Erythroblast (primary cell): ENCODE results near the gene SPDEF.

Source experiments
- GATA1 ChIP-seq: IDR thresholded peaks from 2 replicates; pipeline ENCODE4 v1.6.1; 2011; ENCODE audit warnings: low read depth, mild to moderate bottlenecking, control low read depth, low read length, moderate library complexity
- POLR2A ChIP-seq: IDR thresholded peaks from 2 replicates; pipeline ENCODE4 v1.6.1; 2011; ENCODE audit warnings: mild to moderate bottlenecking, low read length

DNA sequence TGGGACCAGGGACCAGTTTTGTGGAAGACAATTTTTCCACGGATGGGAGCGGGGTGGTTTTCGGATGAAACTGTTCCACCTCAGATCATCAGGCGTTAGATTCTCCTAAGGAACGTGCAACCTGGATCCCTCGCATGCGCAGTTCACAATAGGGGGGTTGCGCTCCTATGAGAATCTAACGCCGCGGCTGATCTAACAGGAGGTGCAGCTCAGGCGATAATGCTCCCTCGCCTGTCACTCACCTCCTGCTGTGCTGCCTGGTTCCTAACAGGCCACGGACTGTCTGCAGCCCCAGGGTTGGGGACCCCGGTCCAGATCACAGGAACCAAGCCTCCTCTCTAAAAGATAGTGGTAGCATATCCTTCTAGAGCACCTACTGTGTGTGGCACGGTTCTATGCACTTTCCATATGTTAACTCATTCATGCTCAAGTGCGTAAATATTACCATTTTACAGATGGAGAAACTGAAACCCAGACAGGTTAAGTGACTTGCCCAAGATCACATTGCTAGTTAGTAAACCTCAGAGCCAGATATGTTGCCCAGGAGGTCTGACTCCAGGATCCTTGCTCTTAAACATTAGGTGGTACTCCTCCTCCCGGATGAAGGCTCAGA is 25.3 kb downstream of the SPDEF start:
- no peak for TF ChIP-seq POLR2A
- no peak for TF ChIP-seq GATA1
